Skin epidermis (tissue), 12 donors: ENCODE results near the gene AFG1L.
A peak's percentile ranks its signal among the peaks of the same experiment; 100 is the strongest.
"Not testable (repeated sequence)": the region's sequence is repeated elsewhere in the genome, so short reads cannot be mapped to it uniquely, and the experiment has no call there.

Source experiments
- H3K27ac ChIP-seq, 21 experiments: fragments of 200-600 bp; sonication (generic) in 11 of 21; one replicate each; pipeline ENCODE4 v1.5.0; 2020; ENCODE audit warnings: mild to moderate bottlenecking in 3 of 21, inconsistent platforms in 2 of 21, moderate library complexity in 2 of 21
- H3K4me3 ChIP-seq, 7 experiments: fragments of 200-600 bp; sonication (generic) in 2 of 7; one replicate each; pipeline ENCODE4 v1.5.0; 2020; ENCODE audit warnings: inconsistent platforms in 2 of 7, mild to moderate bottlenecking in 2 of 7, moderate library complexity in 1 of 7

Gene AFG1L

DNA sequence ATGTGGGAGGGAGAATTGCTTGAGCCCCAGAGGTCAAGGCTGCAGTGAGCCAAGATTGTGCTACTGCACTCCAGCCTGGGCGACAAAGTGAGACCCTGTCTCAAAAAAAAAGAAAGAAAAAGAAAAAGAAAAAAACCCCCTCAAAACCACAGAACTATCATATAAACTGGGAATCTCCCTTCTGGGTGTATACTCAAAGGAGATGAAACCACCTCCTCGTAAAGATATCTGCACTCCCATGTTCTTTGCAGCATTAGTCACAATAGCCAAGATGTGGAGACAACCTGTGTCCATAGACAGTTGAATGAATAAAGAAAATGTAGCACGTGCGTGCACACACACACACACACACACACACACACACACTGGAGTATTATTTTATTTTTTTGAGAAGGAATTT lies 8.5 kb upstream of the AFG1L start:
- Histone ChIP-seq H3K4me3 (no peak overlapping the region), H3K27ac (no peak overlapping the region)

GRCh38 chr6:108287373-108287772 lies 7.5 kb upstream of the AFG1L start:
- Histone ChIP-seq H3K27ac (no peak overlapping the region), H3K4me3 (no peak overlapping the region)

- Histone ChIP-seq H3K27ac (no peak overlapping the region), H3K4me3 (no peak overlapping the region)
These were observed 6.1 kb upstream of the AFG1L start for GRCh38 chr6:108288742-108289141.

- H3K27ac ChIP-seq: no peak overlapping the region
- H3K4me3 ChIP-seq: no peak overlapping the region
These were observed 3.8 kb upstream of the AFG1L start for GRCh38 chr6:108291091-108291490.

GRCh38 chr6:108292561-108292960 lies 2.3 kb upstream of the AFG1L start:
- not testable (repeated sequence) for H3K4me3 ChIP-seq, H3K27ac ChIP-seq

DNA sequence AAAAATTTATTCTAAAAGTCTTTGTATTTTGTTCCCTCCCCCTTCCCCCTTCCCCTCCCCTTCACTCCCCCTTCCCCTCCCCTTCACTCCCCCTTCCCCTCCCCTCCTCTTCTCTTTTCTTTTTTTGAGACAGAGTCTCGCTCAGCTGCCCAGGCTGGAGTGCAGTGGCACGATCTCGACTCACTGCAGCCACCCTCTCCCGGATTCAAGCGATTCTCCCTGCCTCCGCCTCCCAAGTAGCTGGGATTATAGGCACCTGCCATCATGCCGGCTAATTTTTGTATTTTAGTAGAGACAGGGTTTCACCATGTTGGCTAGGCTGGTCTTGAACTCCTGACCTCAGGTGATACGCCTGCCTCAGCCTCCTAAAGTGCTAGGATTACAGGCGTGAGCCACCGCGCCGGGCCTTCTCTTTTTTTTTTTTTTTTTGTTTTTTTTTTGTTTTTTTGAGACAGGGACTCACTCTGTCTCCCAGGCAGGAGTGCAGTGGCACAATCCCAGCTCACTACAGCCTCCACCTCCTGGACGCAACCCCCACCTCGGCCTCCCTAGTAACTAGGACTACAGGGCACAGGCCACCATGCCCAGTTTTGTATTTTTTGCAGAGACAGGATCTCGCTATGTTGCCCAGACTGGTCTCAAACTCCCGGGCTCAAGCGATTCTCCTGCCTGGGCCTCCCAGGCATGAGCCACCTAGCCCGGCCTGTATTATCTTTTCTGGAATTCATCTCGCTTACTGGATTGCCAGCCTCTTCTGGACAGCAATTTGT lies 1.1 kb upstream of the AFG1L start:
- Histone ChIP-seq H3K27ac (peak overlapping the region in 12 of 21 experiments; percentile 94 to 99 (median 96)), H3K4me3 (peak overlapping the region in 3 of 7 experiments; percentile 72 to 78 (median 76))

DNA sequence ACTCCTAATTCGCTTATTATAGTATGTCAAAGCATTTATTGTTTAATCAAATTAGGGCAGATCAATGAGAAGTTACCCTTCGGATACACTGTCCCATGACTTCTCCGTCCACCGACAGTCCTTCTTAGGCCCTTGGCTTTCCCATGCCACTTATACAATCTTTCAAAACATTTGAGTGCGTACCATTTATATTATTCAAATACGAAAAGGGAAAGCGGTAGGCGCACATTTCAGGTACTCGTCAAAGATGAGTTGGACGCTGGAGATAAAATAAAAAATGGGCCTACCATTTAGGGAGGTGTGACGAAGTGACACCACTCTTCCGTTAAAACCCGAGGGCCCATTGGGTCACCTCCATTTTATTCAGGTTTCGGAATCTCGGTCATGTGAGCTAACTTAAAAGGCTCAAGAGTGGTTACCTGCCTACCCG lies 542 bp upstream of the AFG1L start:
- Histone ChIP-seq H3K27ac (peak overlapping the region; percentile 87 to 99 (median 97)), H3K4me3 (peak overlapping the region; percentile 59 to 81 (median 76))

GRCh38 chr6:108295676-108296075 lies 822 bp downstream of the AFG1L start:
- Histone ChIP-seq H3K4me3 (peak overlapping the region; percentile 59 to 81 (median 76)), H3K27ac (peak overlapping the region; percentile 87 to 99 (median 97))

GRCh38 chr6:108302386-108302785 lies 7.5 kb downstream of the AFG1L start:
- H3K27ac ChIP-seq: no peak overlapping the region
- no peak overlapping the region for H3K4me3 ChIP-seq

- Histone ChIP-seq H3K4me3 (no peak overlapping the region), H3K27ac (no peak overlapping the region)
These were observed 9.8 kb downstream of the AFG1L start for GRCh38 chr6:108304646-108305045.

- H3K4me3 ChIP-seq, H3K27ac ChIP-seq: not testable (repeated sequence)
These were observed 13.8 kb downstream of the AFG1L start for GRCh38 chr6:108308641-108309040.

- H3K27ac ChIP-seq: no peak overlapping the region
- H3K4me3 ChIP-seq: no peak overlapping the region
These were observed 15.0 kb downstream of the AFG1L start for GRCh38 chr6:108309844-108310243.

GRCh38 chr6:108312605-108313004 lies 17.8 kb downstream of the AFG1L start:
- H3K27ac ChIP-seq: no peak overlapping the region
- H3K4me3 ChIP-seq: no peak overlapping the region

- no peak overlapping the region for H3K27ac ChIP-seq
- H3K4me3 ChIP-seq: no peak overlapping the region
These were observed 26.4 kb downstream of the AFG1L start for GRCh38 chr6:108321253-108321747.

GRCh38 chr6:108322728-108323127 lies 27.9 kb downstream of the AFG1L start:
- no peak overlapping the region for H3K4me3 ChIP-seq
- no peak overlapping the region for H3K27ac ChIP-seq

DNA sequence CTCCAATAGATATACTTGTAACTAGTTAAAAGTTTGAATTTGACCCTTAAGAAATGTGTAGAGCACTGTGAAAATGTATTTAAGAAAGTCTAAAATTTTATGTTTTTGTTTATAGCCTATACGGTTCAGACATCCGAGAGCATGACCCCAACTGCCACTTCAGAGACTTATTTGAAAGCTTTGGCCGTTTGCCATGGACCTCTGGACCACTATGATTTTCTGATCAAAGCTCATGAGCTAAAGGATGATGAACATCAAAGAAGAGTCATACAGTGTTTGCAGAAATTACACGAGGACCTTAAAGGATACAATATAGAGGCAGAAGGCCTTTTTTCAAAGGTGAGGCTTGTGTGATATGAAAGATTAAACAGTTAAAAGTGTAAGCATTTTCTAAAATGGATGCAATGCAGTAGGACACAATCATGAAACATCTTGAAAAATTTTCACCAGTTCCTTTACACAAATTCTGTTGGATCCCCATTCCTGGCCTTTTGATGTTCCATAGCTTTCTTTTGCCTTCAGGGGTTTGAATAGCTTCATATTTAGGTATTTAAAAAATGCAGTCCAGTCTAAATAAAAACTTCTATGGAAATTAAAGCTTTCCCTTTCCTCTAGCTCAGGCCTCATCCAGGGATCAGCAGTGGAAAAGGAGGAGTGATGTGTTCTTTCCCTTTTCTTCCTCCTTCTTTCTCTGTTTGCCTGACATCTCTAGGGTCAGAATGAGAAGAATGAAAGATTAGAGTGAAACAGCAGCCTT lies 29.0 kb downstream of the AFG1L start:
- H3K4me3 ChIP-seq: no peak overlapping the region
- no peak overlapping the region for H3K27ac ChIP-seq

GRCh38 chr6:108330221-108330785 lies 35.4 kb downstream of the AFG1L start:
- H3K27ac ChIP-seq, H3K4me3 ChIP-seq: not testable (repeated sequence)

GRCh38 chr6:108330806-108331205 lies 36.0 kb downstream of the AFG1L start:
- no peak overlapping the region for H3K4me3 ChIP-seq
- H3K27ac ChIP-seq: no peak overlapping the region

DNA sequence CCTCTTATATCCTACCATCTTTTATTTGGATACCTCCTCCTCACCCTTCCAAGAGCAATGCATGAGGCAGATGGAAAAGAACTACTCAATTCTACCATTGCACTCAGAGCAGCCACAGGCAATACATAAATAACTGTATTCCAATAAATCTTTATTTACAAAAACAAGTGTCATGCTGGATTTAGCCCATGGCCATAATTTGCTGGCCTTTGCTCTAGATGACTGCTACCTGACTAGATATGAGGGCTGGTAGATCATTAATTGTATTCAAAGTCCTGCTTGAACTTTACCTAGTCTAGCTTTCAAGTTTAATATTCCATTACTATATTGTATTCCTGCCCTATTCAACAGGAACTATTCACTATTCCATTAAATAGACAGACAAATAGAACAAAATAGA lies 37.1 kb downstream of the AFG1L start:
- H3K27ac ChIP-seq: no peak overlapping the region

DNA sequence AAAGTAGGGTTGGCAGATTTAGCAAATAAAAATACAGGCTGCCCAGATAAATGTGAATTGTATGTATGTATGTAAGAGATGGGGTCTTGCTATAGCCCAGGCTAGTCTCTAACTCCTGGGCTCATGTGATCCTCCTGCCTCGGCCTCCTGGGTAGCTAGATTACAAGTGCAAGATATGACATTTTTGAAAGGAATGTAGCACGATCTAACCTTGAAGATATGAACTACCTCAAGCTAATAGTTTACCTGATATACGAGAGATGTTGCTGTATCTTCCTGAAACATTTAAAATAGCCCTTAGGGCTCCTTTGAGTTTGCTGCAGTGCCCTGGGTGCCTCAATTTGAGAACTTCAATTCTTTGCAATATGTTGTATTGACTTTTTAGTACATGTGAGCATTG lies 42.1 kb downstream of the AFG1L start:
- no peak overlapping the region for H3K27ac ChIP-seq

More for the DNA sequence above, 37.1 kb downstream of the AFG1L start:
- H3K4me3 ChIP-seq: no peak overlapping the region

GRCh38 chr6:108337721-108338120 lies 42.9 kb downstream of the AFG1L start:
- no peak overlapping the region for H3K27ac ChIP-seq
- H3K4me3 ChIP-seq: no peak overlapping the region

More for the DNA sequence above, 42.1 kb downstream of the AFG1L start:
- H3K4me3 ChIP-seq: no peak overlapping the region
